OCI-LY7 (cell line): ENCODE results near the gene ADGRG4.

Source experiments
- EZH2phosphoT487 ChIP-seq: fragments of 200-600 bp; sonication (generic); IDR thresholded peaks from 2 replicates; pipeline ENCODE4 v1.6.1; 2018; ENCODE audit warnings: low read depth, borderline replicate concordance, mild to moderate bottlenecking, mixed run types, antibody characterized with exemption, low read length, moderate library complexity, mixed read lengths
- TF ChIP-seq, protein P1 (sequence below): fragments of 200-600 bp; sonication (generic); conservative IDR thresholded peaks from 2 replicates; pipeline ENCODE4 v1.5.1; 2014; ENCODE audit warnings: mild to moderate bottlenecking, antibody characterized with exemption, low read length, moderate library complexity, mixed read lengths

DNA sequence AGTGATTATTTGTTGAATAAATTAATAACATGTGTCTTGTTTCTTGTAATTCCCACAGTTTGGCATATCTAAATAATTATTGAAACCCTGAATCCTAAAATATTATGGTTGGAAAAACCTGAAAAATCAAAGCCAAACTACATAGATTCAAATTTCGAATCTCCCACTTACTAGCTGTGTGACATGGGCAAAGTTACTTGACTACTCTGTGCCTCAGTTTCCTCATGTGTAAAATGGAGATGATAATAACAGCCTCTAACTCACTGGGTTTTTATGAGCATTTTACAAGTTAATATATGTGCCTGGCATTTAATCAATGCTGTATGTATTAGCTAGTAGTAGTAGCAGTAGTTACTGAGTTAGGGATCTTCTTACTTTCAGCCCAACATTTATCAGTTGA is 152.4 kb downstream of the ADGRG4 start:
- TF ChIP-seq, protein P1, sequence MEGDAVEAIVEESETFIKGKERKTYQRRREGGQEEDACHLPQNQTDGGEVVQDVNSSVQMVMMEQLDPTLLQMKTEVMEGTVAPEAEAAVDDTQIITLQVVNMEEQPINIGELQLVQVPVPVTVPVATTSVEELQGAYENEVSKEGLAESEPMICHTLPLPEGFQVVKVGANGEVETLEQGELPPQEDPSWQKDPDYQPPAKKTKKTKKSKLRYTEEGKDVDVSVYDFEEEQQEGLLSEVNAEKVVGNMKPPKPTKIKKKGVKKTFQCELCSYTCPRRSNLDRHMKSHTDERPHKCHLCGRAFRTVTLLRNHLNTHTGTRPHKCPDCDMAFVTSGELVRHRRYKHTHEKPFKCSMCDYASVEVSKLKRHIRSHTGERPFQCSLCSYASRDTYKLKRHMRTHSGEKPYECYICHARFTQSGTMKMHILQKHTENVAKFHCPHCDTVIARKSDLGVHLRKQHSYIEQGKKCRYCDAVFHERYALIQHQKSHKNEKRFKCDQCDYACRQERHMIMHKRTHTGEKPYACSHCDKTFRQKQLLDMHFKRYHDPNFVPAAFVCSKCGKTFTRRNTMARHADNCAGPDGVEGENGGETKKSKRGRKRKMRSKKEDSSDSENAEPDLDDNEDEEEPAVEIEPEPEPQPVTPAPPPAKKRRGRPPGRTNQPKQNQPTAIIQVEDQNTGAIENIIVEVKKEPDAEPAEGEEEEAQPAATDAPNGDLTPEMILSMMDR, result no peak
- no peak for TF ChIP-seq EZH2phosphoT487
